Measurements from ENCODE around the gene ST6GALNAC1. TPM values are rescaled to one million over a fixed set of nuclear protein-coding genes. Genes with fewer than 3 reads are reported as not detected.
A peak's percentile ranks its signal among the peaks of the same experiment; 100 is the strongest.

The ST6GALNAC1 gene
- total RNA-seq, 1 experiment from 2014 or later: not detected

GRCh38 chr17:76593384-76593826, 50.2 kb downstream of the ST6GALNAC1 start:
- in situ Hi-C loops (cut with HindIII; ENCODE audit: low sequenced_read_pairs): no loop called here
- no peak for DNase-seq (ENCODE audit: low spot score)

GRCh38 chr17:76588182-76588581, 55.4 kb downstream of the ST6GALNAC1 start:
- in situ Hi-C loops (cut with HindIII; ENCODE audit: low sequenced_read_pairs): no loop called here

GRCh38 chr17:76586741-76587487, 56.6 kb downstream of the ST6GALNAC1 start:
- DNase-seq (ENCODE audit: low spot score): no peak
- in situ Hi-C loops (cut with HindIII; ENCODE audit: low sequenced_read_pairs): no loop called here

More at GRCh38 chr17:76588182-76588581, 55.4 kb downstream of the ST6GALNAC1 start:
- DNase-seq (ENCODE audit: low spot score): peak; percentile 46

- DNase-seq (ENCODE audit: low spot score): no peak
- in situ Hi-C loops (cut with HindIII; ENCODE audit: low sequenced_read_pairs): no loop called here
Observed at GRCh38 chr17:76585649-76586593, 57.6 kb downstream of the ST6GALNAC1 start, which contains the start of gene ST6GALNAC2. Gene ST6GALNAC2 (minus strand): TSS chr17:76585860. CDS start chr17:76585808, 52 bp downstream.

GRCh38 chr17:76585033-76585648, 58.4 kb downstream of the ST6GALNAC1 start:
- in situ Hi-C loops (cut with HindIII; ENCODE audit: low sequenced_read_pairs): no loop called here
- no peak for DNase-seq (ENCODE audit: low spot score)

- in situ Hi-C loops (cut with HindIII; ENCODE audit: low sequenced_read_pairs): no loop called here
- DNase-seq (ENCODE audit: low spot score): no peak
Observed at GRCh38 chr17:76584427-76585032, 59.0 kb downstream of the ST6GALNAC1 start.

GRCh38 chr17:76582660-76583059, 60.9 kb downstream of the ST6GALNAC1 start:
- in situ Hi-C loops (cut with HindIII; ENCODE audit: low sequenced_read_pairs): no loop called here
- no peak for DNase-seq (ENCODE audit: low spot score)

GRCh38 chr17:76581515-76581914, 62.0 kb downstream of the ST6GALNAC1 start:
- in situ Hi-C loops (cut with HindIII; ENCODE audit: low sequenced_read_pairs): no loop called here
- no peak for DNase-seq (ENCODE audit: low spot score)

GRCh38 chr17:76579281-76579680, 64.3 kb downstream of the ST6GALNAC1 start:
- no peak for DNase-seq (ENCODE audit: low spot score)
- in situ Hi-C loops (cut with HindIII; ENCODE audit: low sequenced_read_pairs): no loop called here

GRCh38 chr17:76578376-76578775, 65.2 kb downstream of the ST6GALNAC1 start:
- no peak for DNase-seq (ENCODE audit: low spot score)
- in situ Hi-C loops (cut with HindIII; ENCODE audit: low sequenced_read_pairs): no loop called here

GRCh38 chr17:76577876-76578275, 65.7 kb downstream of the ST6GALNAC1 start:
- in situ Hi-C loops (cut with HindIII; ENCODE audit: low sequenced_read_pairs): no loop called here

GRCh38 chr17:76576189-76576588, 67.4 kb downstream of the ST6GALNAC1 start:
- in situ Hi-C loops (cut with HindIII; ENCODE audit: low sequenced_read_pairs): no loop called here
- DNase-seq (ENCODE audit: low spot score): no peak

More at GRCh38 chr17:76577876-76578275, 65.7 kb downstream of the ST6GALNAC1 start:
- no peak for DNase-seq (ENCODE audit: low spot score)

- no peak for DNase-seq (ENCODE audit: low spot score)
- in situ Hi-C loops (cut with HindIII; ENCODE audit: low sequenced_read_pairs): no loop called here
Observed at GRCh38 chr17:76575570-76575969, 68.0 kb downstream of the ST6GALNAC1 start.

Other genes with a start within 250 kb of the ST6GALNAC1 start
- 30.5 and 34.9 TPM in 2 replicates for gene UBE2O, start 190.6 kb downstream of the ST6GALNAC1 start, total RNA-seq (2014; rRNA removed; shearing (Covaris generic))
- not detected in 2 replicates for gene AANAT, start 176.2 kb downstream of the ST6GALNAC1 start, total RNA-seq (2014; rRNA removed; shearing (Covaris generic))
- 4.1 and 13.1 TPM in 2 replicates for gene RHBDF2, start 142.3 kb downstream of the ST6GALNAC1 start, total RNA-seq (2014; rRNA removed; shearing (Covaris generic))
- 3.1 and 3.3 TPM in 2 replicates for gene CYGB, start 106.0 kb downstream of the ST6GALNAC1 start, total RNA-seq (2014; rRNA removed; shearing (Covaris generic))
- gene PRCD, start 103.7 kb downstream of the ST6GALNAC1 start, total RNA-seq (2014; rRNA removed; shearing (Covaris generic)): 9.4 and 12.2 TPM in 2 replicates
- gene ST6GALNAC2, start 57.9 kb downstream of the ST6GALNAC1 start, total RNA-seq (2014; rRNA removed; shearing (Covaris generic)): 14.3 and 30.6 TPM in 2 replicates
- 93.4 and 96.7 TPM in 2 replicates for gene MXRA7, start 67.2 kb upstream of the ST6GALNAC1 start, total RNA-seq (2014; rRNA removed; shearing (Covaris generic))
- 14.6 and 31.9 TPM in 2 replicates for gene JMJD6, start 82.8 kb upstream of the ST6GALNAC1 start, total RNA-seq (2014; rRNA removed; shearing (Covaris generic))
- gene METTL23, start 83.1 kb upstream of the ST6GALNAC1 start, total RNA-seq (2014; rRNA removed; shearing (Covaris generic)): 25.9 and 34.6 TPM in 2 replicates
- 369 and 387 TPM in 2 replicates for gene SRSF2, start 93.6 kb upstream of the ST6GALNAC1 start, total RNA-seq (2014; rRNA removed; shearing (Covaris generic))
- 11.5 and 45.7 TPM in 2 replicates for gene MFSD11, start 94.4 kb upstream of the ST6GALNAC1 start, total RNA-seq (2014; rRNA removed; shearing (Covaris generic))
- 0.80 and 3.7 TPM in 2 replicates for gene MGAT5B, start 224.6 kb upstream of the ST6GALNAC1 start, total RNA-seq (2014; rRNA removed; shearing (Covaris generic))